CD4-positive, alpha-beta T cell treated with Interleukin-2 at 100 ng/mL for 4 hours (primary cell): Measurements from ENCODE around the gene COL8A1.

Source experiments
- DNase-seq: peaks from one replicate; pipeline ENCODE4 v3.0.0-alpha.2; 2020; ENCODE audit warnings: low spot score

COL8A1 gene

GRCh38 chr3:99761415-99762165, 123.2 kb downstream of the COL8A1 start:
- DNase-seq: no peak

DNA sequence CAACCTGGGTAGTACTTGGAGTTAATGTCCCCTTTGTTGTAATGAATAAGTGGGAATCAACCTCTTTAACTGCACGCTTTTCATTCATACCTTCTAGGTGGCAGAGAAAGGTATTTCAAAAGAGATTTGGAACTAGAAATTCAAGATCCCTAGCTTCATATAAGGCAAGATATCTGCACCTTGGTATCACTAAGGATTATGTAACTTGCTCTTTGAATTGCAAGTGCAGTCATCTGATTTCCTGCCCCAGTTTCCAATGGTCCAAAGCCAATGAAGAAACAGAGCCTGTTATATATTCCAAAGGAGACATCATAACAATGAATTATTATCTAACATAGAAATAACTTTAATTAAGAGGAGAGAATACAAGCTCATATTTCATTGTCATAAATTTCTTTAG, 124.5 kb downstream of the COL8A1 start:
- no peak for DNase-seq

- DNase-seq: no peak
Observed at GRCh38 chr3:99764377-99764776, 126.0 kb downstream of the COL8A1 start.

- DNase-seq: no peak
Observed at GRCh38 chr3:99765042-99765942, 126.9 kb downstream of the COL8A1 start.

DNA sequence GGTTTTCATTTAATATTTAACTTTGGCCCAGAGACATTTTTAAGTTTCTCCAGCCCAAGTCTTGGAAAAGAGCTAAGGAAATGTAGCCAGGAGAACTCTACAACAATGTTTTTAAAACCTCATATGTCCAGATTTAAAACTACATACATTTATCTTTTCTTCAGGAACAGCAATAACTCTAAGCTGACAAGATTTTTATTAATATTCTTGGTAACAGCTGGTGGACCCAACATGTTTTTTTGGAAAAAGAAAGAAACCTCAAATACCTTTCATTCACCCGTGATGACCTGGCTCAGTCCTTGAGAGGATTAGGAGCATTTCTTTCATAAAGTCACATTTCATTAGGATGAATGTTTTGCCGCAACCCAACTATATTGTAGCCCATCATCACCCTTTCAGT, 128.9 kb downstream of the COL8A1 start:
- DNase-seq: no peak

DNA sequence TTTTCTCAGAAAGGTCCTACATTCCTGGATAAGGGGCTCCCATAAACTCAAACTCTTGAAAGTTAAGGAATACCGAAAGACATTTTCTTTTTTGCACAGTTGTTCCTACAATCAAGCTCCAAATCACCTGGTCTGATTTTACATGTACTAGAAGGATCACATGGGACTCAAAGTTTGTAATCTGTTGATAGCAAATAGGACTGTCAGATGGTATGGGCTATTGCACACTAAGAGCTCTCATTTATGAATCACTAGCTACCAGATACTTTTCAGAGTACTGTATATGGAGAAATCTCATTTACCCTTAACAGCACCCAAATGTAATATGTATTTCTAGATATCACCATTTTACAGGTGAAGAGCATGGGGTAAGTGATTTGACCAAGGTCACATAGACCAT, 129.7 kb downstream of the COL8A1 start:
- no peak for DNase-seq

DNA sequence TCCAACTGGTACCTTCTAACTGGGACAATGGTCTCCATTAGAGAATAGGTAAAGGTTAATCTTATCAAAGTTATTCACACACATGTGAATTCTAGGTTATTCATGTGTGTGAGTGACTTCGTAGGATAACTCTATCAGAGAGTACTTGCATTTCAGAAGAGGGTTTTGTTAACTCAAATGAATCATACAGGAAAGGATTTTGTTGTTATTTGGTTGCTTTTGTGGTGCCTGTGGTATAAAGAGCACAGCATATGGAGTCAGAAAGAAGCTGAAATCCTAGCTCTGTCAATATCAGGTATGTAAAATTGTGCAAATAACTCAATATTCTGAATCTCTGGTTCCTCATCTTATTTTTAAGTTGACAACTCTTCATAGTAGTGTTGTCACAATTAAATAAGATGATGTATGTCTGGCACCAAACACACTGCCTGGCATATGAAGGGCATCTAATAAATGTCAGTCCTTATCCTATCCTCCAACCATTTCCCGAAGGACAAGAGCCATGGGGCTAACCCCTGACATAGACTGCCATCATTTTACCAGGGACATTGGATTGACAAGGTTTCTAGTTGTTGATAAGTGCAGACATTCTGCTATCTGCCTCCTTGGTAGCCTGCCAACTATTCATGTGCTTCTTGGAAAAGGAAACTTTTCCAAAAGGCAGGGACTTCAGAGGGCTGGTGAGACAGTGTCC, 130.6 kb downstream of the COL8A1 start:
- no peak for DNase-seq

- DNase-seq: no peak
Observed at GRCh38 chr3:99772171-99772570, 133.8 kb downstream of the COL8A1 start.

- no peak for DNase-seq
Observed at GRCh38 chr3:99772671-99773070, 134.3 kb downstream of the COL8A1 start.

- no peak for DNase-seq
Observed at GRCh38 chr3:99774467-99774866, 136.1 kb downstream of the COL8A1 start.

GRCh38 chr3:99776516-99777209, 138.3 kb downstream of the COL8A1 start:
- no peak for DNase-seq

GRCh38 chr3:99777210-99777549, 138.8 kb downstream of the COL8A1 start:
- DNase-seq: no peak

DNA sequence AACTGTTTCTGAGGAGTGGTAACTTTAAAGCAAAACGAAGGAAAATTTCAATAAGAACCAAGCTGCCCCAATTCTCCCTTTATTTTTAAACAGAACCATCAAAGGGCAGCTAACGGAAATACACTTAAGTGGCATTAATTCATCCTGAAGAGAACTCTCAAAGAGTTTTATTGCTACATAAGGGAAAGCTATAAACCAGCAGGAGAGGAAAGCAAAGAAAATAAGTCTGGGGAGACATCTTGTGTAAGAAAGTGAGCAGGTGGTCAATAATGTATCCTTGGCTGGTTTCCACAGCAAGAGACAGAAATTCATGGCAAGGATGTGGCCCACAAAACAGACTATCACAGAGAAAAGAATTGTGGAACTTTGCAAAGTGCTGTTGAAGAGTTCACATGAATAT, 139.3 kb downstream of the COL8A1 start:
- DNase-seq: no peak

DNA sequence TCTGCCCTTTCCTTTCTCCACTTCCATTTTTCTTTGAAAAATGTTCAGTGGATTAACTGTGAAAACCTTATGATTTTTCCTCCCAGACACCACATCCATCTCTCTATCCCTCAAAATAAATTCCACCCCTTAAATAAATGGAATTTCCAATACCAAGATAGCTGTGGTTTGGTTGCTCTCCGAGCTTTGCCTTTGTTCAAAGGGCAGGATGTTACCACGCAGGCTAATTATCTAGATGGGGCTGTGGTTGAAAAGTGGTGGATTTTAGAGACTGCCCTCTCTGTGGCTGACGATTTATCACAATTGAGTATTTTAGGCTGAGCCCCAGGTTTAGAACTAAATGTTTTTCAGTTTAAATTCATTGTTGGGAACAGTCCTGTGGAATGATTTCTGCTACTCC, 142.4 kb downstream of the COL8A1 start:
- DNase-seq: no peak

DNA sequence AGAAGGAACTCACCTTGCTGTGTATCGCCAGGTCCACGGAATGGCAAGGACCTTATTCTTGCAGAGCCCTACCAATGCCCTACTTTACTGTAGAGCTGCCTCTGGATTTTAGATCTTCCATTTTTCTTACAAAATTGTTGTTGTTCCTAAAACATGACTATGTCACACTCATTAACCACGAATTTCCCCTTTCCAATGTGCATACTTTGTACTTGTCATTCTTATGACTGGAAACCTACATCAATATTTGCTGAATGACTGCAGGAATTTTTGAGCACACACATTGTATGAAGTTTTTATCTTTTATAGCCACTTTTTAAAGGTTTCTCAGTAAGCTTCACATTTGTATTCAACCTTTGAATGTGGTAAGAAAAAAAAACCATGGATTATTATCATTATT, 143.4 kb downstream of the COL8A1 start:
- no peak for DNase-seq

- DNase-seq: no peak
Observed at GRCh38 chr3:99783011-99783573, 144.7 kb downstream of the COL8A1 start.

DNA sequence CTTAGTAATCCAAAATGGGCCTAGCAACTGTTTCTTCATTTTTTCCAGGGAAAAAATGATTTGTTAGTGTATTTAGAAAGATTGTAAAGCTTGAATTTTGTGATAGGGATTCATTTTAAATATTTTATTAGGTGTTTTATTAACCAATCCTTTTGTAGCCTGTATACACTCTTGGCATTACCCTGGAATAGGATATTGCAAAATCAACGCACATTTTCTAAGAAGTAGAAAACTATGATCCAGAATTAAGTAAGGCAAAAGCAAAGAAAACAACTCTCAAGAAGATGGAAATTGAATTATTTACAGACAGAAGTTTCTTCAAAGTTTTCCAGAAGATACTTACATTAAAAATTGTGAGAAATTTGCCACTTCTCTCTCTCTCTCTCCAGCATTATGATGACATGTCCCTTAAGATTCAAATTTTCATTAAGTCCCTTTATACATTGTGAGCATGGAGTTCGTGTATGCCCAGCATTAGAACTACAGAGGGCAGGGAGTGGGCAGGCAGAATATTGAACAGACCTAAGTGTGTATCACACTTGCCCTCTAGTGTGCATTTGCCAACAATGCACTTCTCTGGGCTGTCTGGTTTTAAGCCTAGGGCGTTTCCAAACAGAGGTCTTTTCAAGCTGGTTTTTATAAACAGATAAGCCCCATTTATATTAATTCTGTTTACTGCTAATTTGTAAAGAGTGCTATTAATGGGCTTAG, 150.8 kb downstream of the COL8A1 start:
- peak; percentile 24 for DNase-seq

GRCh38 chr3:99794485-99794884, 156.1 kb downstream of the COL8A1 start:
- no peak for DNase-seq

GRCh38 chr3:99795573-99795972, 157.2 kb downstream of the COL8A1 start:
- no peak for DNase-seq

GRCh38 chr3:99799422-99799821, 161.0 kb downstream of the COL8A1 start:
- DNase-seq: no peak

GRCh38 chr3:99803297-99803696, 164.9 kb downstream of the COL8A1 start:
- no peak for DNase-seq
